HepG2 (cell line): ENCODE results near the gene NID2. TPM values are rescaled to one million over a fixed set of nuclear protein-coding genes. Genes with fewer than 3 reads are reported as not detected.

Experiments
- AKAP8 ChIP-seq: sonication (generic); formaldehyde crosslinking; IDR thresholded peaks from 2 replicates; pipeline ENCODE4 v1.5.1; 2020; ENCODE audit warnings: mild to moderate bottlenecking, missing genetic modification reagents
- HDAC1 ChIP-seq: sonication (generic); formaldehyde crosslinking; IDR thresholded peaks from 2 replicates; pipeline ENCODE4 v1.5.1; 2020; ENCODE audit warnings: mild to moderate bottlenecking, missing genetic modification reagents
- KLF13 ChIP-seq: sonication (generic); formaldehyde crosslinking; IDR thresholded peaks from 2 replicates; pipeline ENCODE4 v1.4.0; 2020; ENCODE audit warnings: mild to moderate bottlenecking, missing genetic modification reagents
- MATR3 ChIP-seq: sonication (generic); formaldehyde crosslinking; IDR thresholded peaks from 2 replicates; pipeline ENCODE4 v1.4.0; 2020; ENCODE audit warnings: missing genetic modification reagents
- SIX1 ChIP-seq: sonication (generic); formaldehyde crosslinking; IDR thresholded peaks from 2 replicates; pipeline ENCODE4 v1.4.0; 2020; ENCODE audit warnings: missing genetic modification reagents, borderline replicate concordance
- TBP ChIP-seq: sonication (generic); formaldehyde crosslinking; IDR thresholded peaks from 2 replicates; pipeline ENCODE4 v1.5.0; 2020; ENCODE audit warnings: missing genetic modification reagents
- ZNF556 ChIP-seq: sonication (generic); formaldehyde crosslinking; IDR thresholded peaks from 2 replicates; pipeline ENCODE4 v1.4.0; 2020; ENCODE audit warnings: mild to moderate bottlenecking, missing genetic modification reagents, borderline replicate concordance
- ZNF775 ChIP-seq: sonication (generic); formaldehyde crosslinking; IDR thresholded peaks from 2 replicates; pipeline ENCODE4 v1.4.0; 2020; ENCODE audit warnings: missing genetic modification reagents, mild to moderate bottlenecking, moderate library complexity, borderline replicate concordance
- polyA plus RNA-seq, 8 experiments: library from polyadenylated mRNA; depleted of rRNA in 3 of 8; stranded (reverse) in 7 of 8; unstranded in 1 of 8; fragments of >200 nt; fragmentation: Illumina TruSeq in 4 of 8; extraction: Trizol in 4 of 8; gene quantifications; 2 replicates each; pipeline versions ENCODE4 v1.2.1 to v1.2.3, GENCODE V29; 2011 to 2016; ENCODE audit warnings: low read depth in 4 of 8, missing spikeins in 1 of 8, mixed read lengths in 1 of 8; ENCODE audit not compliant: insufficient read depth in 1 of 8
- total RNA-seq, 5 experiments: library from RNA; depleted of rRNA; stranded (reverse); fragments of >200 nt; fragmentation: Illumina TruSeq; extraction: Trizol; gene quantifications; 2 replicates each; pipeline ENCODE4 v1.2.3, GENCODE V29; 2016; ENCODE audit warnings: low read depth in 1 of 5
- TF ChIP-seq, protein P1 (sequence below): sonication (generic); formaldehyde crosslinking; IDR thresholded peaks from 2 replicates; pipeline ENCODE4 v1.5.1; 2020; ENCODE audit warnings: missing genetic modification reagents, mild to moderate bottlenecking, borderline replicate concordance
- TF ChIP-seq, protein P2 (sequence below): sonication (generic); formaldehyde crosslinking; conservative IDR thresholded peaks from 2 replicates; pipeline ENCODE4 v1.8.0; 2022; ENCODE audit warnings: mild to moderate bottlenecking, moderate library complexity, missing genetic modification reagents
- TF ChIP-seq, protein P3 (sequence below): sonication (generic); formaldehyde crosslinking; IDR thresholded peaks from 2 replicates; pipeline ENCODE4 v1.4.0; 2020; ENCODE audit warnings: missing genetic modification reagents
- TF ChIP-seq, protein P4 (sequence below): sonication (generic); formaldehyde crosslinking; IDR thresholded peaks from 2 replicates; pipeline ENCODE4 v1.8.1; 2023; ENCODE audit warnings: mild to moderate bottlenecking, missing genetic modification reagents
- TF ChIP-seq, protein P5 (sequence below): sonication (generic); formaldehyde crosslinking; IDR thresholded peaks from 2 replicates; pipeline ENCODE4 v1.4.0; 2020; ENCODE audit warnings: mild to moderate bottlenecking, missing genetic modification reagents, borderline replicate concordance
- TF ChIP-seq, protein P6 (sequence below): sonication (generic); formaldehyde crosslinking; IDR thresholded peaks from 2 replicates; pipeline ENCODE4 v1.4.0; 2020; ENCODE audit warnings: missing genetic modification reagents
- TF ChIP-seq, protein P7 (sequence below): sonication (generic); formaldehyde crosslinking; IDR thresholded peaks from 2 replicates; pipeline ENCODE4 v1.4.0; 2020; ENCODE audit warnings: missing genetic modification reagents, borderline replicate concordance
- TF ChIP-seq, protein P8 (sequence below): sonication (generic); formaldehyde crosslinking; conservative IDR thresholded peaks from 2 replicates; pipeline ENCODE4 v1.4.0; 2020; ENCODE audit warnings: missing genetic modification reagents

NID2 gene
- total and polyA plus RNA-seq, 2 of the 13 experiments (the other 11 are each of a cell fraction or from before 2014, with no cell fraction given): 0.11 TPM; not detected in 1

DNA sequence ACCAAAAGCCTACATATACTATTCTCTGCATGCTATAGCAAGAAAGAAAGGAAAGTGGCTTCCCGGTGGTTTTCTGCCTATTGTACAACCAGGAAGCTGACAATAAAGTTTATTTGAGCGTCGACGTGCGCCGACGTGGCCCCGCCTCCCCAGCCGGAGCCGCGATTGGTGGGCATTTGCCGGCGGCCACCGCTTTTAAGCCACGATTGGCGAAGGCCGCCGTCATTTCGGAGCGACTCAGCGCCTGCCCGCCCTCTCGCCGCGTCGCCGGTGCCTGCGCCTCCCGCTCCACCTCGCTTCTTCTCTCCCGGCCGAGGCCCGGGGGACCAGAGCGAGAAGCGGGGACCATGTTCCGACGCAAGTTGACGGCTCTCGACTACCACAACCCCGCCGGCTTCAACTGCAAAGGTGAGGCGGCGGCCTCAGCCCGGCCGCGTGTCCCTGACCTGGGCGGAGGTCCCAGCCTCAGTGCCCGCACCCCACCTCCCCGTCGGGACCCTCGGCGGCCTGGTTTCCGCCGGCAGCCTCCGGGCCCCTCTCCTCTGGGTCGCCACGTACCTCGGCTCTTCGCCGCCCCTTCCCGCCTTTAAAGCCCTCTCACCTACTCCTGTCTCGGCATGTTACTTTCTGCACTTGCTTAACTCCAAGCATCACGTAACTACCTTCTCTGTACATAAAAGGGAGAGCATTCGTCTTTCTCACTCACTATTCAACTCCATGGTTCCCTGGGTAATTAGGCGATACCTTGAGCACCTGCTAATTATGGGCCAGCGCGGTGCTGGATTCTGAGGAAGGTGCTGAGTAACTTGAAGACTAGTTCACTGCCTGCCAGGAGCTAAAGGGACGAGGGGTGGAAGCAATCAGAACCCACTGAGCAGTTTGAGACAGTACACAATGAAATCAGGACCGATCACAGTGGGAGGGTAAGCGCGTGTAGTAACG is 79.3 kb downstream of the NID2 start, which contains the start of gene RTRAF (continued):
- TF ChIP-seq, protein P1, sequence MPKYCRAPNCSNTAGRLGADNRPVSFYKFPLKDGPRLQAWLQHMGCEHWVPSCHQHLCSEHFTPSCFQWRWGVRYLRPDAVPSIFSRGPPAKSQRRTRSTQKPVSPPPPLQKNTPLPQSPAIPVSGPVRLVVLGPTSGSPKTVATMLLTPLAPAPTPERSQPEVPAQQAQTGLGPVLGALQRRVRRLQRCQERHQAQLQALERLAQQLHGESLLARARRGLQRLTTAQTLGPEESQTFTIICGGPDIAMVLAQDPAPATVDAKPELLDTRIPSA (CRISPR knock-in tag): no peak
- TF ChIP-seq SIX1: no peak
- TF ChIP-seq, protein P2, sequence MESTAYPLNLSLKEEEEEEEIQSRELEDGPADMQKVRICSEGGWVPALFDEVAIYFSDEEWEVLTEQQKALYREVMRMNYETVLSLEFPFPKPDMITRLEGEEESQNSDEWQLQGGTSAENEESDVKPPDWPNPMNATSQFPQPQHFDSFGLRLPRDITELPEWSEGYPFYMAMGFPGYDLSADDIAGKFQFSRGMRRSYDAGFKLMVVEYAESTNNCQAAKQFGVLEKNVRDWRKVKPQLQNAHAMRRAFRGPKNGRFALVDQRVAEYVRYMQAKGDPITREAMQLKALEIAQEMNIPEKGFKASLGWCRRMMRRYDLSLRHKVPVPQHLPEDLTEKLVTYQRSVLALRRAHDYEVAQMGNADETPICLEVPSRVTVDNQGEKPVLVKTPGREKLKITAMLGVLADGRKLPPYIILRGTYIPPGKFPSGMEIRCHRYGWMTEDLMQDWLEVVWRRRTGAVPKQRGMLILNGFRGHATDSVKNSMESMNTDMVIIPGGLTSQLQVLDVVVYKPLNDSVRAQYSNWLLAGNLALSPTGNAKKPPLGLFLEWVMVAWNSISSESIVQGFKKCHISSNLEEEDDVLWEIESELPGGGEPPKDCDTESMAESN (CRISPR knock-in tag): no peak; the same call in 1 of the 2 replicates
- TF ChIP-seq AKAP8 (CRISPR knock-in tag): no peak
- TF ChIP-seq, protein P3, sequence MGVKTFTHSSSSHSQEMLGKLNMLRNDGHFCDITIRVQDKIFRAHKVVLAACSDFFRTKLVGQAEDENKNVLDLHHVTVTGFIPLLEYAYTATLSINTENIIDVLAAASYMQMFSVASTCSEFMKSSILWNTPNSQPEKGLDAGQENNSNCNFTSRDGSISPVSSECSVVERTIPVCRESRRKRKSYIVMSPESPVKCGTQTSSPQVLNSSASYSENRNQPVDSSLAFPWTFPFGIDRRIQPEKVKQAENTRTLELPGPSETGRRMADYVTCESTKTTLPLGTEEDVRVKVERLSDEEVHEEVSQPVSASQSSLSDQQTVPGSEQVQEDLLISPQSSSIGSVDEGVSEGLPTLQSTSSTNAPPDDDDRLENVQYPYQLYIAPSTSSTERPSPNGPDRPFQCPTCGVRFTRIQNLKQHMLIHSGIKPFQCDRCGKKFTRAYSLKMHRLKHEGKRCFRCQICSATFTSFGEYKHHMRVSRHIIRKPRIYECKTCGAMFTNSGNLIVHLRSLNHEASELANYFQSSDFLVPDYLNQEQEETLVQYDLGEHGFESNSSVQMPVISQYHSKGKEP: no peak
- TF ChIP-seq, protein P4, sequence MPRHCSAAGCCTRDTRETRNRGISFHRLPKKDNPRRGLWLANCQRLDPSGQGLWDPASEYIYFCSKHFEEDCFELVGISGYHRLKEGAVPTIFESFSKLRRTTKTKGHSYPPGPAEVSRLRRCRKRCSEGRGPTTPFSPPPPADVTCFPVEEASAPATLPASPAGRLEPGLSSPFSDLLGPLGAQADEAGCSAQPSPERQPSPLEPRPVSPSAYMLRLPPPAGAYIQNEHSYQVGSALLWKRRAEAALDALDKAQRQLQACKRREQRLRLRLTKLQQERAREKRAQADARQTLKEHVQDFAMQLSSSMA (CRISPR knock-in tag): no peak
- no peak for TF ChIP-seq MATR3 (CRISPR knock-in tag)
- TF ChIP-seq ZNF556 (CRISPR knock-in tag): peak; percentile 65; the same call in 1 of the 2 replicates
- TF ChIP-seq HDAC1 (CRISPR knock-in tag): peak; percentile 78
- no peak for TF ChIP-seq ZNF775 (CRISPR knock-in tag)
- no peak for TF ChIP-seq TBP (CRISPR knock-in tag)
- TF ChIP-seq, protein P5, sequence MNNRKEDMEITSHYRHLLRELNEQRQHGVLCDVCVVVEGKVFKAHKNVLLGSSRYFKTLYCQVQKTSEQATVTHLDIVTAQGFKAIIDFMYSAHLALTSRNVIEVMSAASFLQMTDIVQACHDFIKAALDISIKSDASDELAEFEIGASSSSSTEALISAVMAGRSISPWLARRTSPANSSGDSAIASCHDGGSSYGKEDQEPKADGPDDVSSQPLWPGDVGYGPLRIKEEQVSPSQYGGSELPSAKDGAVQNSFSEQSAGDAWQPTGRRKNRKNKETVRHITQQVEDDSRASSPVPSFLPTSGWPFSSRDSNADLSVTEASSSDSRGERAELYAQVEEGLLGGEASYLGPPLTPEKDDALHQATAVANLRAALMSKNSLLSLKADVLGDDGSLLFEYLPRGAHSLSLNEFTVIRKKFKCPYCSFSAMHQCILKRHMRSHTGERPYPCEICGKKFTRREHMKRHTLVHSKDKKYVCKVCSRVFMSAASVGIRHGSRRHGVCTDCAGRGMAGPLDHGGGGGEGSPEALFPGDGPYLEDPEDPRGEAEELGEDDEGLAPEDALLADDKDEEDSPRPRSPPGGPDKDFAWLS (CRISPR knock-in tag): no peak
- TF ChIP-seq, protein P6, sequence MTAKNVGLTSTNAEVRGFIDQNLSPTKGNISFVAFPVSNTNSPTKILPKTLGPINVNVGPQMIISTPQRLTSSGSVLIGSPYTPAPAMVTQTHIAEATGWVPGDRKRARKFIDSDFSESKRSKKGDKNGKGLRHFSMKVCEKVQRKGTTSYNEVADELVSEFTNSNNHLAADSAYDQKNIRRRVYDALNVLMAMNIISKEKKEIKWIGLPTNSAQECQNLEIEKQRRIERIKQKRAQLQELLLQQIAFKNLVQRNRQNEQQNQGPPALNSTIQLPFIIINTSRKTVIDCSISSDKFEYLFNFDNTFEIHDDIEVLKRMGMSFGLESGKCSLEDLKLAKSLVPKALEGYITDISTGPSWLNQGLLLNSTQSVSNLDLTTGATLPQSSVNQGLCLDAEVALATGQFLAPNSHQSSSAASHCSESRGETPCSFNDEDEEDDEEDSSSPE (CRISPR knock-in tag): no peak
- TF ChIP-seq, protein P7, sequence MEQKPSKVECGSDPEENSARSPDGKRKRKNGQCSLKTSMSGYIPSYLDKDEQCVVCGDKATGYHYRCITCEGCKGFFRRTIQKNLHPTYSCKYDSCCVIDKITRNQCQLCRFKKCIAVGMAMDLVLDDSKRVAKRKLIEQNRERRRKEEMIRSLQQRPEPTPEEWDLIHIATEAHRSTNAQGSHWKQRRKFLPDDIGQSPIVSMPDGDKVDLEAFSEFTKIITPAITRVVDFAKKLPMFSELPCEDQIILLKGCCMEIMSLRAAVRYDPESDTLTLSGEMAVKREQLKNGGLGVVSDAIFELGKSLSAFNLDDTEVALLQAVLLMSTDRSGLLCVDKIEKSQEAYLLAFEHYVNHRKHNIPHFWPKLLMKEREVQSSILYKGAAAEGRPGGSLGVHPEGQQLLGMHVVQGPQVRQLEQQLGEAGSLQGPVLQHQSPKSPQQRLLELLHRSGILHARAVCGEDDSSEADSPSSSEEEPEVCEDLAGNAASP (CRISPR knock-in tag): no peak
- TF ChIP-seq KLF13 (CRISPR knock-in tag): no peak
- TF ChIP-seq, protein P8, sequence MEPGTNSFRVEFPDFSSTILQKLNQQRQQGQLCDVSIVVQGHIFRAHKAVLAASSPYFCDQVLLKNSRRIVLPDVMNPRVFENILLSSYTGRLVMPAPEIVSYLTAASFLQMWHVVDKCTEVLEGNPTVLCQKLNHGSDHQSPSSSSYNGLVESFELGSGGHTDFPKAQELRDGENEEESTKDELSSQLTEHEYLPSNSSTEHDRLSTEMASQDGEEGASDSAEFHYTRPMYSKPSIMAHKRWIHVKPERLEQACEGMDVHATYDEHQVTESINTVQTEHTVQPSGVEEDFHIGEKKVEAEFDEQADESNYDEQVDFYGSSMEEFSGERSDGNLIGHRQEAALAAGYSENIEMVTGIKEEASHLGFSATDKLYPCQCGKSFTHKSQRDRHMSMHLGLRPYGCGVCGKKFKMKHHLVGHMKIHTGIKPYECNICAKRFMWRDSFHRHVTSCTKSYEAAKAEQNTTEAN: no peak
